Liver (tissue), 9 donors: ENCODE results near the gene MAF. TPM values are rescaled to one million over a fixed set of nuclear protein-coding genes. Genes with fewer than 3 reads are reported as not detected.

Experiments used
- DNase-seq: peaks from one replicate; pipeline ENCODE4 v3.0.0-alpha.2; 2017; ENCODE audit warnings: low spot score
- H3K27ac ChIP-seq, 2 donors: one replicate each; pipeline ENCODE4 v1.7.0; 2013; ENCODE audit warnings: inconsistent platforms in 2 of 2, low read length in 2 of 2, control low read depth in 1 of 2, low read depth in 1 of 2, mild to moderate bottlenecking in 1 of 2
- H3K27me3 ChIP-seq, 4 donors: one replicate each; pipeline versions ENCODE4 v1.6.1 to v1.7.0; 2013; ENCODE audit warnings: low read length in 3 of 4, inconsistent platforms in 1 of 4, mild to moderate bottlenecking in 1 of 4, moderate library complexity in 1 of 4; ENCODE audit not compliant: control insufficient read depth in 4 of 4, insufficient read depth in 4 of 4
- H3K36me3 ChIP-seq, 4 donors: one replicate each; pipeline versions ENCODE4 v1.6.1 to v1.7.0; 2013; ENCODE audit warnings: low read length in 3 of 4, mild to moderate bottlenecking in 3 of 4, low read depth in 1 of 4, moderate library complexity in 1 of 4; ENCODE audit not compliant: control insufficient read depth in 4 of 4, insufficient read depth in 3 of 4
- H3K4me1 ChIP-seq, 4 donors: one replicate each; pipeline versions ENCODE4 v1.6.1 to v1.7.0; 2013; ENCODE audit warnings: low read length in 3 of 4, mild to moderate bottlenecking in 3 of 4, moderate library complexity in 1 of 4; ENCODE audit not compliant: control insufficient read depth in 4 of 4, insufficient read depth in 4 of 4
- H3K4me3 ChIP-seq, 3 donors: one replicate each; pipeline versions ENCODE4 v1.6.1 to v1.7.0; 2013; ENCODE audit warnings: low read length in 3 of 3, control low read depth in 1 of 3, low read depth in 1 of 3, mild to moderate bottlenecking in 1 of 3
- H3K9ac ChIP-seq, 2 donors: one replicate each; pipeline ENCODE4 v1.7.0; 2013; ENCODE audit warnings: low read length in 2 of 2, mild to moderate bottlenecking in 2 of 2, moderate library complexity in 2 of 2, control low read depth in 1 of 2, low read depth in 1 of 2
- H3K9me3 ChIP-seq, 4 donors: one replicate each; pipeline versions ENCODE4 v1.6.1 to v1.7.0; 2013; ENCODE audit warnings: low read length in 3 of 4; ENCODE audit not compliant: control insufficient read depth in 4 of 4
- CTCF ChIP-seq: fragments of 150-350 bp; IDR thresholded peaks from 2 replicates; pipeline ENCODE4 v1.5.1; 2017; ENCODE audit warnings: improper control_type of control experiment, low read depth, low read length; ENCODE audit not compliant: missing input control
- FOXA2 ChIP-seq: IDR thresholded peaks from 2 replicates; pipeline ENCODE4 v1.6.1; 2016; ENCODE audit warnings: antibody characterized with exemption
- GABPA ChIP-seq, 2 donors: IDR thresholded peaks in 1 of 2; conservative IDR thresholded peaks in 1 of 2; 2 replicates each; pipeline ENCODE4 v1.6.1; 2016; ENCODE audit warnings: antibody characterized with exemption in 2 of 2, mild to moderate bottlenecking in 1 of 2, moderate library complexity in 1 of 2
- HNF4A ChIP-seq, 2 donors: conservative IDR thresholded peaks; 2 replicates each; pipeline ENCODE4 v1.6.1; 2016; ENCODE audit warnings: antibody characterized with exemption in 2 of 2, mild to moderate bottlenecking in 2 of 2
- HNF4G ChIP-seq: IDR thresholded peaks from 2 replicates; pipeline ENCODE4 v1.6.1; 2016; ENCODE audit warnings: antibody characterized with exemption
- NR2F2 ChIP-seq: IDR thresholded peaks from 2 replicates; pipeline ENCODE4 v1.6.1; 2016; ENCODE audit warnings: antibody characterized with exemption
- RAD21 ChIP-seq, 2 donors: IDR thresholded peaks; 2 replicates each; pipeline ENCODE4 v1.6.1; 2016; ENCODE audit warnings: antibody characterized with exemption in 2 of 2, mild to moderate bottlenecking in 2 of 2
- REST ChIP-seq: IDR thresholded peaks from 2 replicates; pipeline ENCODE4 v1.6.1; 2016; ENCODE audit warnings: antibody characterized with exemption, mild to moderate bottlenecking
- SP1 ChIP-seq: IDR thresholded peaks from 2 replicates; pipeline ENCODE4 v1.6.1; 2018; ENCODE audit warnings: antibody characterized with exemption, mild to moderate bottlenecking
- TAF1 ChIP-seq: conservative IDR thresholded peaks from 2 replicates; pipeline ENCODE4 v1.6.1; 2016; ENCODE audit warnings: antibody characterized with exemption, mild to moderate bottlenecking
- YY1 ChIP-seq: IDR thresholded peaks from 2 replicates; pipeline ENCODE4 v1.6.1; 2016; ENCODE audit warnings: antibody characterized with exemption, mild to moderate bottlenecking
- ZBTB33 ChIP-seq: IDR thresholded peaks from 2 replicates; pipeline ENCODE4 v1.6.1; 2016; ENCODE audit warnings: antibody characterized with exemption
- WGBS: extraction: QIAGEN DNeasy Blood & Tissue Kit; methylation state at CpG from one replicate; pipeline ENCODE4 v1.1.7; 2013; 5-methylcytosine and 5-hydroxymethylcytosine counted together
- polyA plus RNA-seq, 2 donors: library from polyadenylated mRNA; stranded (reverse) in 1 of 2; unstranded in 1 of 2; fragments of 200-250 nt in 1 of 2; fragments of >200 nt in 1 of 2; fragmentation: Nextera tagmentation in 1 of 2; extraction: Ambion mirVana in 1 of 2; gene quantifications; one replicate each; pipeline versions ENCODE4 v1.2.1 to v1.2.3, GENCODE V29; 2013 to 2015
- total RNA-seq, 2 donors: library from RNA; depleted of rRNA; stranded (reverse); fragments of >200 nt; gene quantifications; one replicate each; pipeline ENCODE4 v1.2.3, GENCODE V29; 2014
- donor health status: healthy.
- donor health status: healthy.
- donor health status: healthy.
- donor health status: healthy.
- donor health status: healthy.

Gene MAF
- total and polyA plus RNA-seq, 4 donors, result 9.7 to 20.9 (median 16.7) TPM

GRCh38 chr16:79599837-79600637 lies 500 bp downstream of the MAF start:
- Histone ChIP-seq H3K9me3 (no peaks in the 10 kb centered on the region), H3K4me1 (peaks cover 0 to 32% (median 12%) of the 10 kb centered on the region in 4 donors), H3K9ac (peak overlapping the region; percentile 79 to 91), H3K27ac (peak overlapping the region; percentile 99 to 100), H3K27me3 (no peaks in the 10 kb centered on the region), H3K36me3 (no peaks in the 10 kb centered on the region), H3K4me3 (peak overlapping the region; percentile 87 to 98 (median 88))
- peak; percentile 49 for DNase-seq
- peak in 1 of 2 donors; percentile 47 for TF ChIP-seq HNF4A (conservative IDR thresholded peaks at IDR 0.05)
- no peak for TF ChIP-seq TAF1
- no peak for TF ChIP-seq YY1
- TF ChIP-seq SP1, result no peak
- TF ChIP-seq HNF4G, result no peak
- no peak for TF ChIP-seq FOXA2
- no peak for TF ChIP-seq NR2F2
- TF ChIP-seq RAD21 (IDR thresholded peaks at IDR 0.05), result no peak
- under 1% methylated on average over 84 of the region's 84 CpGs for WGBS

GRCh38 chr16:79599256-79599836 lies 1.2 kb downstream of the MAF start:
- H3K4me1 ChIP-seq, result peaks cover 2 to 37% (median 17%) of the 10 kb centered on the region in 4 donors
- peak overlapping the region; percentile 99 to 100 for H3K27ac ChIP-seq
- H3K9me3 ChIP-seq, result no peaks in the 10 kb centered on the region
- under 1% methylated on average over 79 of the region's 79 CpGs for WGBS
- peak overlapping the region; percentile 57 to 74 for H3K9ac ChIP-seq
- H3K36me3 ChIP-seq, result no peaks in the 10 kb centered on the region
- no peaks in the 10 kb centered on the region for H3K27me3 ChIP-seq
- no peak for TF ChIP-seq HNF4A (conservative IDR thresholded peaks at IDR 0.05)
- no peak for TF ChIP-seq ZBTB33
- no peak for TF ChIP-seq SP1
- TF ChIP-seq HNF4G, result no peak
- TF ChIP-seq GABPA (IDR thresholded peaks at IDR 0.05 in 1 of 2, conservative IDR thresholded peaks at IDR 0.05 in 1 of 2), result no peak
- no peak for TF ChIP-seq CTCF
- no peak for TF ChIP-seq REST
- DNase-seq, result peak; percentile 43
- H3K4me3 ChIP-seq, result peak overlapping the region; percentile 87 to 98 (median 88)
